Right lobe of liver (tissue), 6 donors: ENCODE results near the gene ENTHD1. TPM values are rescaled to one million over a fixed set of nuclear protein-coding genes. Genes with fewer than 3 reads are reported as not detected.

Source experiments
- ATAC-seq, 4 donors: fragments of 200-7000 bp; cut with Tn5 transposase; one replicate each; pipeline ENCODE4 v1.9.1; 2020; ENCODE audit warnings: mild to moderate bottlenecking in 4 of 4, moderate library complexity in 4 of 4
- DNase-seq, 3 donors: peaks; one replicate each; pipeline ENCODE4 v3.0.0-alpha.2; 2020
- H3K27ac ChIP-seq, 3 donors: fragments of 200-600 bp; one replicate each; pipeline ENCODE4 v1.8.0; 2022
- H3K27me3 ChIP-seq, 2 donors: fragments of 200-600 bp; one replicate each; pipeline ENCODE4 v1.8.0; 2022
- H3K36me3 ChIP-seq, 4 donors: fragments of 200-600 bp; sonication (generic) in 1 of 4; one replicate each; pipeline versions ENCODE4 v1.5.1 to v1.8.0; 2017 to 2022; ENCODE audit warnings: control low read depth in 1 of 4
- H3K4me1 ChIP-seq, 4 donors: fragments of 200-600 bp; sonication (generic) in 1 of 4; one replicate each; pipeline versions ENCODE4 v1.5.1 to v1.8.0; 2017 to 2022; ENCODE audit warnings: control low read depth in 1 of 4
- H3K4me3 ChIP-seq, 3 donors: fragments of 200-600 bp; one replicate each; pipeline ENCODE4 v1.8.0; 2022
- H3K9me3 ChIP-seq, 4 donors: fragments of 200-600 bp; sonication (generic) in 1 of 4; one replicate each; pipeline versions ENCODE4 v1.5.1 to v1.8.0; 2017 to 2022; ENCODE audit warnings: control low read depth in 1 of 4
- CTCF ChIP-seq, 4 donors: fragments of 200-600 bp in 3 of 4; fragments of 450-650 bp in 1 of 4; IDR thresholded peaks; one replicate each; pipeline versions ENCODE4 v1.5.1 to v1.8.0; 2016 to 2022; ENCODE audit warnings: antibody characterized with exemption in 4 of 4, mild to moderate bottlenecking in 2 of 4
- POLR2A ChIP-seq: fragments of 450-650 bp; IDR thresholded peaks from one replicate; pipeline ENCODE4 v1.6.1; 2017; ENCODE audit warnings: antibody characterized with exemption, mild to moderate bottlenecking
- WGBS: methylation state at CpG from one replicate; pipeline ENCODE4 v1.1.6; 2018; ENCODE audit warnings: low coverage, low lambda C conversion rate; ENCODE audit not compliant: insufficient coverage; ENCODE audit errors: missing lambda C conversion rate; 5-methylcytosine and 5-hydroxymethylcytosine counted together
- intact Hi-C, 2 donors: fragments of 100-400 bp; cut with DNase I; formaldehyde crosslinking; loops; one replicate each; pipeline versions ENCODE4 v1.11.2 to v1.14.1; 2022
- total RNA-seq, 6 experiments: library from RNA; depleted of rRNA in 2 of 6; stranded (reverse); fragments of >200 nt in 2 of 6; fragmentation: NEBNext Ultra II Directional in 3 of 6; extraction: Animal tissue kit (Norgen Biotek cat#: 25700) in 3 of 6; gene quantifications; one replicate each; pipeline versions ENCODE4 v1.1.0 to v1.2.4, GENCODE V29; 2016 to 2023
- donor health status: DM: no; HTN: yes; CAD: no.
- donor health status: DM: no; HTN: no; CAD: no.
- donor health status: DM: no; HTN: no; CAD: no.
- donor health status: DM: no; HTN: yes; CAD: no.
- donor health status: DM: no; HTN: yes; CAD: no.

The ENTHD1 gene
- total RNA-seq, 6 experiments from 2014 or later = not detected

GRCh38 chr22:39715778-39716495, 177.6 kb downstream of the ENTHD1 start:
- Histone ChIP-seq H3K4me3 (no peak overlapping the region), H3K9me3 (no peaks in the 10 kb centered on the region), H3K36me3 (no peaks in the 10 kb centered on the region), H3K4me1 (no peaks in the 10 kb centered on the region), H3K27me3 (no peaks in the 10 kb centered on the region), H3K27ac (no peak overlapping the region)
- DNase-seq (no peak), ATAC-seq (no peak)
- WGBS = 53% methylated on average over 7 of the region's 25 CpGs
- TF ChIP-seq POLR2A (no peak), CTCF (IDR thresholded peaks at IDR 0.05) (no peak)
- intact Hi-C loops = no loop called here

GRCh38 chr22:39714321-39714720, 179.2 kb downstream of the ENTHD1 start:
- DNase-seq (peak in 1 of 3 donors; percentile 27), ATAC-seq (peak in 1 of 4 donors; percentile 12)
- no peaks in the 10 kb centered on the region for H3K9me3 ChIP-seq
- H3K36me3 ChIP-seq = no peaks in the 10 kb centered on the region
- intact Hi-C loops = no loop called here
- no peak for TF ChIP-seq CTCF (IDR thresholded peaks at IDR 0.05)
- TF ChIP-seq POLR2A = no peak
- no CpG with 5 or more reads among the region's 8 CpGs for WGBS
- no peak overlapping the region for H3K4me3 ChIP-seq
- H3K27me3 ChIP-seq = no peaks in the 10 kb centered on the region
- no peaks in the 10 kb centered on the region for H3K4me1 ChIP-seq
- no peak overlapping the region for H3K27ac ChIP-seq

- no peak for ATAC-seq
- peak in 1 of 3 donors; percentile 27 for DNase-seq
- no peaks in the 10 kb centered on the region for H3K27me3 ChIP-seq
Measured at GRCh38 chr22:39713799-39714290, 179.7 kb downstream of the ENTHD1 start.

GRCh38 chr22:39712751-39713525, 180.6 kb downstream of the ENTHD1 start:
- ATAC-seq (no peak), DNase-seq (peak in 1 of 3 donors; percentile 40)
- no peaks in the 10 kb centered on the region for H3K4me1 ChIP-seq
- no peaks in the 10 kb centered on the region for H3K27me3 ChIP-seq
- no peaks in the 10 kb centered on the region for H3K9me3 ChIP-seq
- WGBS = 40% methylated on average over 11 of the region's 18 CpGs
- H3K27ac ChIP-seq = no peak overlapping the region
- H3K4me3 ChIP-seq = no peak overlapping the region
- TF ChIP-seq CTCF (IDR thresholded peaks at IDR 0.05) (no peak), POLR2A (no peak)
- H3K36me3 ChIP-seq = no peaks in the 10 kb centered on the region
- intact Hi-C loops = no loop called here

More at GRCh38 chr22:39713799-39714290, 179.7 kb downstream of the ENTHD1 start:
- no peak overlapping the region for H3K27ac ChIP-seq
- TF ChIP-seq CTCF (IDR thresholded peaks at IDR 0.05) (no peak), POLR2A (no peak)
- intact Hi-C loops = no loop called here
- no peaks in the 10 kb centered on the region for H3K36me3 ChIP-seq
- no peaks in the 10 kb centered on the region for H3K9me3 ChIP-seq
- no peaks in the 10 kb centered on the region for H3K4me1 ChIP-seq
- no peak overlapping the region for H3K4me3 ChIP-seq
- 65% methylated on average over 3 of the region's 10 CpGs for WGBS
